Myocyte (in vitro differentiated cells): ENCODE data around the gene EMX1. TPM values are rescaled to one million over a fixed set of nuclear protein-coding genes. Genes with fewer than 3 reads are reported as not detected.

ENCODE experiments used
- DNase-seq: peaks from one replicate; pipeline ENCODE4 v3.0.0-alpha.2; 2012; ENCODE audit warnings: low read depth
- total RNA-seq: library from RNA; depleted of rRNA; stranded (reverse); fragments of >200 nt; gene quantifications from 2 replicates; pipeline ENCODE4 v1.2.3, GENCODE V29; 2014

Gene EMX1
- total RNA-seq, 1 donor from 2014 or later, result not detected

- DNase-seq, result no peak
Measured at GRCh38 chr2:72942293-72942692, 25.0 kb downstream of the EMX1 start.

- no peak for DNase-seq
Measured at GRCh38 chr2:72942881-72943418, 25.6 kb downstream of the EMX1 start.

GRCh38 chr2:72943540-72944395, 26.4 kb downstream of the EMX1 start:
- no peak for DNase-seq

- no peak for DNase-seq
Measured at GRCh38 chr2:72944804-72945449, 27.6 kb downstream of the EMX1 start.

GRCh38 chr2:72945450-72946019, 28.2 kb downstream of the EMX1 start:
- no peak for DNase-seq

- DNase-seq, result no peak
Measured at GRCh38 chr2:72946466-72946865, 29.1 kb downstream of the EMX1 start.

GRCh38 chr2:72947952-72948830, 30.9 kb downstream of the EMX1 start:
- DNase-seq, result no peak

GRCh38 chr2:72949045-72949444, 31.7 kb downstream of the EMX1 start:
- no peak for DNase-seq

- no peak for DNase-seq
Measured at GRCh38 chr2:72949642-72950041, 32.3 kb downstream of the EMX1 start.

GRCh38 chr2:72950558-72951255, 33.4 kb downstream of the EMX1 start:
- DNase-seq, result no peak

- DNase-seq, result no peak
Measured at GRCh38 chr2:72951303-72952095, 34.2 kb downstream of the EMX1 start.

- no peak for DNase-seq
Measured at GRCh38 chr2:72952110-72952823, 34.9 kb downstream of the EMX1 start.

- DNase-seq, result no peak
Measured at GRCh38 chr2:72952961-72953360, 35.6 kb downstream of the EMX1 start.

GRCh38 chr2:72953528-72953927, 36.2 kb downstream of the EMX1 start:
- no peak for DNase-seq

GRCh38 chr2:72953976-72954375, 36.7 kb downstream of the EMX1 start:
- DNase-seq, result no peak

- DNase-seq, result peak; percentile 47
Measured at GRCh38 chr2:72954376-72955227, 37.3 kb downstream of the EMX1 start.

- no peak for DNase-seq
Measured at GRCh38 chr2:72955228-72956049, 38.1 kb downstream of the EMX1 start.
